Stimulated activated memory B cell treated with anti-CD40 and anti-IgM and Interleukin-4, amounts not matched to agents 10 μg/mL and 1 μg/mL and 100 μg/mL, for 72 hours (primary cell): ENCODE data around the gene GLI3.

Experiments
- ATAC-seq: fragments of 150-1000 bp; cut with Tn5 transposase; 2 replicates; pipeline ENCODE4 v1.10.0; 2021
- H3K27ac Mint-ChIP-seq: one replicate; pipeline ENCODE4 v1.8.0; 2022; ENCODE audit warnings: mild to moderate bottlenecking, mixed read lengths
- H3K27me3 Mint-ChIP-seq: one replicate; pipeline ENCODE4 v1.8.0; 2022; ENCODE audit warnings: mixed read lengths
- H3K36me3 Mint-ChIP-seq: one replicate; pipeline ENCODE4 v1.8.0; 2022; ENCODE audit warnings: mixed read lengths
- H3K4me1 Mint-ChIP-seq: one replicate; pipeline ENCODE4 v1.8.0; 2022; ENCODE audit warnings: mixed read lengths
- H3K4me3 Mint-ChIP-seq: one replicate; pipeline ENCODE4 v1.8.0; 2022; ENCODE audit warnings: mild to moderate bottlenecking, moderate library complexity, mixed read lengths
- H3K9me3 Mint-ChIP-seq: one replicate; pipeline ENCODE4 v1.8.0; 2022; ENCODE audit warnings: mixed read lengths

The GLI3 gene

DNA sequence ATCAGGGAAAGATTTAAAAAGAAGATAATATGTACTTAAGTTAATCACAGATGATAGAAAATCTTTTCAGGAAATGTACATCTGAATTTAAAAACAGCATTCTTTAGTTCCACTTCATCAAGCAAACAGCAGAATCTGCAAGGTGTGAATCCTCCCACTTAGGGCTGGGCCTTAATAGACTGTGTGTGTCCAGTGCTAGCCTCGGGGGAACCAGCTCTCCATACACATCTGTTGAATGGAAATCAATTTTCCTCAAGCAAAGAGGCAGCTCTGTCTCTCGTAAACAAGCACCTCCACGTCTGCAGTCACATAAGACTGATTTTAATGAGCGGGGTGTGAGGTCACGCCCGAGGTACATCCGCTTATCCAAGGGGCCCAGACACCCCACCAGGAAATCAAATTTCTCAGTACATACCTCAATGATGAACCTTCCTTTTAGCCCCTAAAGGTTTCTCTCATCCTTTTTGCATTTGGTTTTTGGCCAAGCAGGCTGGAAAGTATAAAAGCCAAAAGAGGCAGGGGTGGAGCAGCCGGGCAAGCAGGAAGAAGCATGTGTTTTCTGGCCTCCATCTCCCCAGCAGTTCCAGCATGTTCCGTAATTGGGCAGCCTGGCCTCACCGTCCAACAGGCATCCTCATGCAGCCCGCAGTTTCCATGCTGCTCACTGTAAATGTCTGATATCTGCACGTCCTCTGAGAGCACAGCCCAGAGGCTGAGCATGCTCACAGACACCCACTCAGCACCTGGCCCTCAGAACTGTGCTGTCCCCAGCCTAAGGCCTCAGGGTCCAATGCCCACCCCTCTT, 131.3 kb downstream of the GLI3 start:
- no peaks in the 10 kb centered on the region for H3K27me3 Mint-ChIP-seq
- no peak overlapping the region for H3K4me3 Mint-ChIP-seq
- no peak overlapping the region for H3K27ac Mint-ChIP-seq
- no peaks in the 10 kb centered on the region for H3K9me3 Mint-ChIP-seq
- ATAC-seq: peak; percentile 13
- H3K36me3 Mint-ChIP-seq: no peaks in the 10 kb centered on the region
- no peaks in the 10 kb centered on the region for H3K4me1 Mint-ChIP-seq

DNA sequence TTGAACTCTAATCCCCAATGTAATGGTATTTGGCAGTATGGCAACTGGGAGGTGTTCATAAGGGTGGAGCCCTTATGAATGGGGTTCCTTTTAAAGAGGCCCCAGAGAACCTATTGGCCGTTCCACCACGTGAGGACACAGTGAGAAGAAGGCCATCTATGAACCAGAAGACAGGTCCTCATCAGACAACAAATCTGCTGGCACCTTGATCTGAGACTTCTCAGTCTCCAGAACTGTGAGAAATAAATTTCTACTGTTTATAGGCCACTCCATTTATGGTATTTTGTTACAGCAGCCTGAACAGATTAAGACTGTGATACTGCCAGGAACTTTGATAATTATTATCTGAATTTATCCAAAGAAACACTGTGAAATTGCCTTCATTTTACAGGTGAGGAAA, 132.3 kb downstream of the GLI3 start:
- Mint-ChIP-seq H3K27ac (no peak overlapping the region), H3K4me3 (no peak overlapping the region), H3K4me1 (no peaks in the 10 kb centered on the region), H3K9me3 (no peaks in the 10 kb centered on the region), H3K27me3 (no peaks in the 10 kb centered on the region), H3K36me3 (no peaks in the 10 kb centered on the region)
- ATAC-seq: no peak

DNA sequence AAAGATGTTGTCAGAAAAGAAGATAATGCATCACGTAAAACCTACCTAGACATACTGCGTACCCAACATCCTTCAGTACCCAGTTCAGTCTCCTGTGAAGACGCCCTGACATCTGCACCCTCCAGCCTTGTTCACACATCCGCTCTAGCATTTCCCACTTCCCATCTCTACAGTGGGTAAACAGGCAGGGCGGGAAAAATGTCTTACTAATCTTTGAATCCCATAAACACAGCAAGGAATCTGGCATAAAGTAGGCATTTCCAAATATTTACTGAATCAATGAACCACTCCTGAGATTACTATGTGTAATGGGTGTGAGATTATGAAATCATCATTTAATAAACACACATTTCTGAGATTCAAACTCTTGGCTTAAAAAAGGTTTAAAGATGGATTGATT, 132.8 kb downstream of the GLI3 start:
- Mint-ChIP-seq H3K4me1 (no peaks in the 10 kb centered on the region), H3K27me3 (no peaks in the 10 kb centered on the region), H3K9me3 (no peaks in the 10 kb centered on the region), H3K4me3 (no peak overlapping the region), H3K36me3 (no peaks in the 10 kb centered on the region), H3K27ac (no peak overlapping the region)
- no peak for ATAC-seq

DNA sequence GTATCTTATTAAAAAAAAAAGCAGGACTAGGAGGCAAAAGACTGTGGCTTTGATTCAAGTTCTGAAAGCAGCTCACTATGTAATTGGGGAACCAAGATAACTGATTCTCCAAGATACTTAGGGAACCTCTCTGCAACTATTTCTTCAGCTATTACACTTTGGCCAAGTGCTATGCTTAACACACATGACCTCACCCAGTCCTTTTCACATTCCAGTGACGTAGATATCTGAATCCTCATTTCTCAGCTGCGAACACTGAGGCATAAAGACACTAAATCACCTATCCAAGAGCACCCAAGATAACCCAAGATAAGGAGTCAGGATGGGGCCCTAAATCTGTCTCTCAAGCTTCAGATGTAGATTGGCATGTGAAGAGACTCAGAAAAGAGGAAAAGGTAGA, 133.6 kb downstream of the GLI3 start:
- Mint-ChIP-seq H3K9me3 (no peaks in the 10 kb centered on the region), H3K27me3 (no peaks in the 10 kb centered on the region), H3K27ac (no peak overlapping the region), H3K4me1 (no peaks in the 10 kb centered on the region), H3K36me3 (no peaks in the 10 kb centered on the region), H3K4me3 (no peak overlapping the region)
- ATAC-seq: no peak

GRCh38 chr7:42103020-42103419, 134.0 kb downstream of the GLI3 start:
- no peaks in the 10 kb centered on the region for H3K9me3 Mint-ChIP-seq
- H3K4me1 Mint-ChIP-seq: no peaks in the 10 kb centered on the region
- H3K27ac Mint-ChIP-seq: no peak overlapping the region
- no peak overlapping the region for H3K4me3 Mint-ChIP-seq
- ATAC-seq: no peak
- no peaks in the 10 kb centered on the region for H3K27me3 Mint-ChIP-seq
- no peaks in the 10 kb centered on the region for H3K36me3 Mint-ChIP-seq

GRCh38 chr7:42102301-42102700, 134.7 kb downstream of the GLI3 start:
- no peak overlapping the region for H3K4me3 Mint-ChIP-seq
- H3K36me3 Mint-ChIP-seq: no peaks in the 10 kb centered on the region
- no peak for ATAC-seq
- no peaks in the 10 kb centered on the region for H3K27me3 Mint-ChIP-seq
- H3K9me3 Mint-ChIP-seq: no peaks in the 10 kb centered on the region
- no peaks in the 10 kb centered on the region for H3K4me1 Mint-ChIP-seq
- H3K27ac Mint-ChIP-seq: no peak overlapping the region

- H3K36me3 Mint-ChIP-seq: no peaks in the 10 kb centered on the region
- no peaks in the 10 kb centered on the region for H3K9me3 Mint-ChIP-seq
- ATAC-seq: no peak
- peaks cover 9% of the 10 kb centered on the region for H3K27me3 Mint-ChIP-seq
- no peak overlapping the region for H3K4me3 Mint-ChIP-seq
- no peaks in the 10 kb centered on the region for H3K4me1 Mint-ChIP-seq
- H3K27ac Mint-ChIP-seq: no peak overlapping the region
These were observed 136.9 kb downstream of the GLI3 start for GRCh38 chr7:42100156-42100508.

- H3K4me1 Mint-ChIP-seq: no peaks in the 10 kb centered on the region
- H3K27ac Mint-ChIP-seq: no peak overlapping the region
- no peaks in the 10 kb centered on the region for H3K36me3 Mint-ChIP-seq
- ATAC-seq: no peak
- H3K4me3 Mint-ChIP-seq: no peak overlapping the region
- peaks cover 12% of the 10 kb centered on the region for H3K27me3 Mint-ChIP-seq
- H3K9me3 Mint-ChIP-seq: no peaks in the 10 kb centered on the region
These were observed 137.4 kb downstream of the GLI3 start for GRCh38 chr7:42099470-42100155.

DNA sequence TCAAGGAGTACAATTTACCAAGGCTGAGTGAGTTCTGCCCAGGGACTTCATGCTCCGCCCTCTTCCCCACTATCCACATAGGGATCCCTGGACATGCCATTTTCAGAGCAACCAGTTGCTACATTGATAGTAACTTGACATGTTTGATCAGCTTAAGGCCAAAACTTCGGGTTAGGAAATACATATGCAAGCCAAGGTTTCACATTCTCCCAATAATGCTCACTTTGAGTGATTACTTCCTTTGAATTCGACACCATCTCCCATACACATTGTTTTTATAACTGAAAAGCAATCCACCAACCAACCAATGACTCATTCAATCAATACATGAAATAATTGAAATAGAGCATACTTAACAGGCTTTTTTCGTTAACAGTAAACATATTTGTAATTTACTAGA, 137.9 kb downstream of the GLI3 start:
- H3K4me1 Mint-ChIP-seq: no peaks in the 10 kb centered on the region
- H3K9me3 Mint-ChIP-seq: no peaks in the 10 kb centered on the region
- H3K27me3 Mint-ChIP-seq: peaks cover 12% of the 10 kb centered on the region
- H3K27ac Mint-ChIP-seq: no peak overlapping the region
- no peak for ATAC-seq
- no peak overlapping the region for H3K4me3 Mint-ChIP-seq
- H3K36me3 Mint-ChIP-seq: no peaks in the 10 kb centered on the region

DNA sequence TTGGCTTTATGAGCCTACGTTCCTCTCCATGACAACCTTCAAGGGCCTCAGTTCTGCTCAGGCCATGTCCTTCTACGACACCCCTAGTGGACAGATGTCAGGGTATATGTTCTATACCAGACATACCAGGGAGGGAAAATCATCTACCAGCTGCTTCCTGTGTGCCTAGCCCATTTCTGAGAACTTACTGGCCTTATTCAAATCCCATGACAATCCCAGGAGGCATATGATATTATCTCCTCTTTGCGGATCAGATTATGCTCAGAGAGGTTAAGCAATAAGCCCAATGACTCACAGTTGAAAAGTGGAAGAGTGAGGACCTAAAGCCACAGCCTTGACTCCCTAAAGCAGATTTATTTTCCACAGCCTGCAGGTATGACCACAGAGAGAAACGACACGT, 139.3 kb downstream of the GLI3 start:
- Mint-ChIP-seq H3K36me3 (no peaks in the 10 kb centered on the region), H3K9me3 (no peaks in the 10 kb centered on the region), H3K4me1 (no peaks in the 10 kb centered on the region), H3K27ac (no peak overlapping the region), H3K4me3 (no peak overlapping the region), H3K27me3 (peaks cover 12% of the 10 kb centered on the region)
- ATAC-seq: no peak

DNA sequence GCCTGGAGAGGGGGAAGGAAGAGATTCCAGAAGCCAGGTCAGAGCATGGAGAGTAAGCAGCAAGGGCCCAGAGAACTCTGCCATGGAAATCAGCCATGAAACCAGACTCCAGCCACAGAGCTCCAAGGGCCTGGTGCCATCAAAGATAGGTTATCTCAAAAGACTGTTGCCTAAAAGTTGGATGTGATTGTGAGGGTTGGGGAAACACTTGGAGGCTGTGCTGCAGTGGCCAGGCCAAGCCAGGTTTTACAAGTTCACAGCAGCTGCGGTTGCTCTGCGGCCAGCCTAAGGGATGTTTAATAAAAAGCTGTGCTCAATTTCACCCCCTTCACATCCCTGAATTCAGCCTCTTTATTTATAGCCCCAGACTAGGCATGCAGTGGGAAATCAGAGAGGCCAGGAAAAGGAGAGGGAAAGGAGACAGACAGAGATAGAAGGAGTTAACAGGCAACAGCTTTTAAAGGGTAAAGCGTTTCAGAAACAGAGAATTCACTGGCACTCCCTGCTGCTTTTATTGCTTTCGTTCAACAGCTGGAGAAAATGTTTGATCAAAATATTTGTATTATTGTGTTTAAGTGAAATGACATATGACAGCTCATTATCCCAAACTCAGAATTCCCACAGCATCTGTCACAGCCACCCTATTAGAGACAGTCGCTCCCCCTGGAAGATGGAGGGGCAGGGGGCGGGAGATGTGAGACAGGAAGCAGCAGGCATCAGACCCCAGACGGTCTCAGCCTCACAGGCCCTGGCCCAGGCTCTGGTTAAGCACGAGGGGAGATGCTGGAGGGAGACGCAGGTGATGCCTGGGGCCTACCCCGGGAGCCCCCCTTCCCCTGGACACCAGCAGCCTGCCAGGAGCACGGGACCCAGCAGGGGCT, 140.1 kb downstream of the GLI3 start:
- Mint-ChIP-seq H3K4me1 (no peaks in the 10 kb centered on the region), H3K27me3 (peaks cover 12% of the 10 kb centered on the region), H3K36me3 (no peaks in the 10 kb centered on the region), H3K4me3 (no peak overlapping the region), H3K27ac (no peak overlapping the region), H3K9me3 (no peaks in the 10 kb centered on the region)
- no peak for ATAC-seq

DNA sequence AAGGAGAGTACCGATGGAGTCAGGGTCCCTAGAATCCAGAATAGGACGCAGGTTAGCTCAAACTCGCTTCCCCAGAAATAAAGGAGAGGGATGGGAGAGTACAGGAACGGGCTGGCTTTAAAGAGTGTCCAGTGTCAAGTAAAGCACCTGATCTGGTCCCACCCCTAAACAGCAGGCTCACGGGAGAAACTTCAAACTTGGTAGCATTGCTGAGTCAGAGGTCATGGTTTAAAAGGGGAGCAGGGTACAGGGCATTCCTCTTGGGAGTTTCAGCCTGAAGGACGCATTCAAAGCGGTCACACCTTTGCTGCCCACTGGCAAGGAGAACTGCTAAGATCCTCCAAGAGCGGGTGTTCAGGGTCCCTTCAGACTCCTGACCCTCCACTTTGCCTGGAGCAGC, 140.7 kb downstream of the GLI3 start:
- Mint-ChIP-seq H3K4me1 (no peaks in the 10 kb centered on the region), H3K9me3 (no peaks in the 10 kb centered on the region), H3K36me3 (no peaks in the 10 kb centered on the region), H3K4me3 (no peak overlapping the region), H3K27me3 (peaks cover 19% of the 10 kb centered on the region), H3K27ac (no peak overlapping the region)
- ATAC-seq: no peak

GRCh38 chr7:42095791-42096190, 141.2 kb downstream of the GLI3 start:
- H3K4me1 Mint-ChIP-seq: no peaks in the 10 kb centered on the region
- no peaks in the 10 kb centered on the region for H3K9me3 Mint-ChIP-seq
- no peak overlapping the region for H3K4me3 Mint-ChIP-seq
- no peak for ATAC-seq
- no peaks in the 10 kb centered on the region for H3K36me3 Mint-ChIP-seq
- H3K27ac Mint-ChIP-seq: no peak overlapping the region
- H3K27me3 Mint-ChIP-seq: peaks cover 20% of the 10 kb centered on the region

- Mint-ChIP-seq H3K9me3 (no peaks in the 10 kb centered on the region), H3K4me3 (no peak overlapping the region), H3K27me3 (peaks cover 20% of the 10 kb centered on the region), H3K27ac (no peak overlapping the region), H3K4me1 (no peaks in the 10 kb centered on the region), H3K36me3 (no peaks in the 10 kb centered on the region)
- no peak for ATAC-seq
These were observed 143.6 kb downstream of the GLI3 start for GRCh38 chr7:42093349-42093905.
